GM19193 (cell line): ENCODE measurements around the gene GAB1.

Experiments used
- POLR2A ChIP-seq: IDR thresholded peaks from 4 replicates; pipeline ENCODE4 v1.6.1; 2011; ENCODE audit not compliant: insufficient read depth, insufficient read length; ENCODE audit errors: extremely low read depth

The GAB1 gene

DNA sequence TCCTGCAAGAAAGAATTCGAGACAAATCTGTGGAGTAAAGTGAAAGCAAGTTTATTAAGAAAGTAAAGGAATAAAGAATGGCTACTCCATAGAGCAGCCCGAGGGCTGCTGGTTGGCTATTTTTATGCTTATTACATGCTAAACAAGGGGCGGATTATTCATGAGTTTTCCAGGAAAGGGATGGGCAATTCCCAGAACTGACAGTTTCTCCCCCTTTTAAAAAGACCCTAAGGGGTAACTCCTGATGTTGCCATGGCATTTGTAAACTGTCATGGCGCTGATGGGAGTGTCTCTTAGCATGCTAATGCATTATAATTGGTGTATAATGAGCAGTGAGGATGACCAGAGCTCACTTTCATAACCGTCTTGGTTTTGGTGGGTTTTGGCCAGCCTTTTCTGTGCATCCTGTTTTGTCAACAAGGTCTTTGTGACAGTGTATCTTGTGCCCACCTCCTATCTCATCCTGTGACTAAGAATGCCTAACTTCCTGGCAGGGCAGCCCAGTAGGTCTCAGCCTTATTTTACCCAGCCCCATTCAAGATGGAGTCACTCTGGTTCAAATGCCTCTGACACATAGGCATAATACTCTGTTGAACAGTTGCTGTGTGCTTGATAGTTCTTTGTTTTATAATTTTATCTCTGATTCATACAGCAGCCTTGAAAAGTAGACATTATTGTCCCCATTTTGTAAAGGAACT is 25.8 kb downstream of the GAB1 start:
- no peak for TF ChIP-seq POLR2A

DNA sequence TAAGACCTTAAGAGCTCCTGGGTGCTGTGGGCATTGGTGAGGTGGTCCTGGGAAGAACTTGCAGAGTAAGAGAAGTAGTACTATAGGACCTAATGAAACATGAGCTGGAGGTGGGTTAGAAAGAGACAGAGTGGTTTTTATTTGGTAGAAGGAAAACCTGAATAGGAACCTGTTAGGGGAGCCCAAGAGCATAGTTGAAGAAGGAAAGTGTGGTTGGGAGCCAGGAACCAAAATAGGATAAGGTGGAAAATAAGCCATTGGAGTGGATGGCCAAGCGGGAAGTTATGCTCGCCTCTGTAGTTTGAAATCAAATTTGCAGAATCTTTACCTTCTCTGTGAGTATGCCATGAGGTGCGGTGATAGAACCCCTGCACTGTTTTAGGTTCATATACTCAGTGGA is 26.7 kb downstream of the GAB1 start:
- TF ChIP-seq POLR2A = no peak

DNA sequence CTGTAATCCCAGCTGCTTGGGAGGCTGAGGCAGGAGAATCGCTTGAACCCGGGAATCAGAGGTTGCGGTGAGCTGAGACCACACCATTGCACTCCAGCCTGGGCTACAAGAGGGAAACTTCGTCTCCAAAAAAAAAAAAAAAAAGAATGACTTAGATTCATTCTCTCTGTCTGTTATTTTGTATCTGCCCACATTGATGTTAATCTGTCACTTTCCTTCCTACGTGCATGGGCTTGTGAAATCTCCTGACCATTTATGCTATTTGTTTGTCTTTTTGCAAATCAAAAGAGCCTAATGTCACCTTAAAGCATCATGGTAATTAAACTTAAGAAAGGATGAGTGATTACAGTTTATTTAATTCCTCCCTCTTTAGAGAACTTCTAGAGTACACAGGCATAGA is 27.4 kb downstream of the GAB1 start:
- TF ChIP-seq POLR2A = no peak

DNA sequence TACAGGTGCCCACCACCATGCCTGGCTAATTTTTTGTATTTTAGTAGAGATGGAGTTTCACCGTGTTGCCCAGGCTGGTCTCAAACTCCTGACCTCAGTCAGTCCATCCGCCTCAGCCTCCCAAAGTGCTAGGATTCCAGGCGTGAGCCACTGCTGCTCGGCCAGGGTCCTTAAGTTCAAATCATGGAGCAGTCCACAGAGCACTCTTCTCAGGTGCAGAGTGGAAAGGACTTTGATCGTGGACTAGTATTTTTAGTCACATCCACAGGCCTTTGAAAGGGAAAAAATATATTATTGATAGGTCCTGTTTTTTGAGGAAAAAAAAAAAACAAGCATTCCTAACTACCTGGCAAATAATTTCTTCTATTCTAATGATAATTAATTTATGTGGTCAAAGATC is 31.2 kb downstream of the GAB1 start:
- no peak for TF ChIP-seq POLR2A

DNA sequence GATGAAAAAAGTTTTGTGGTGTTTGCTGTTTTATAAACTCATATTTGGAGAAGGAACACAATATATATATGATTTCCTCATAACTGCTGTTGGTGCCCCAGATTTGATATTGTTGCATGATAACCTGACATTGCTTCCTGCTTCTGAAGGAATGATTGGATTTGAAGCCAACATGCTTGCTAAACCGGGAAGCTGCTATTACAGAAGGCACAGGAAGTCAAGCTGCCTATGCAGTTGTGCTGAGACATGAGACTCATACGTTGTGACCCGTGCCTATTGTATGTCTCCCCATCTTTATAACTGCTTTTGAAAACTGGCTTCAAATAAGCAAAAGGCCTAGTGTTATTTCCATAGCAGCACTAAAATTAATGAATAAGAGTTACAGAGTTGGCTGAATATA is 32.9 kb downstream of the GAB1 start:
- no peak for TF ChIP-seq POLR2A

DNA sequence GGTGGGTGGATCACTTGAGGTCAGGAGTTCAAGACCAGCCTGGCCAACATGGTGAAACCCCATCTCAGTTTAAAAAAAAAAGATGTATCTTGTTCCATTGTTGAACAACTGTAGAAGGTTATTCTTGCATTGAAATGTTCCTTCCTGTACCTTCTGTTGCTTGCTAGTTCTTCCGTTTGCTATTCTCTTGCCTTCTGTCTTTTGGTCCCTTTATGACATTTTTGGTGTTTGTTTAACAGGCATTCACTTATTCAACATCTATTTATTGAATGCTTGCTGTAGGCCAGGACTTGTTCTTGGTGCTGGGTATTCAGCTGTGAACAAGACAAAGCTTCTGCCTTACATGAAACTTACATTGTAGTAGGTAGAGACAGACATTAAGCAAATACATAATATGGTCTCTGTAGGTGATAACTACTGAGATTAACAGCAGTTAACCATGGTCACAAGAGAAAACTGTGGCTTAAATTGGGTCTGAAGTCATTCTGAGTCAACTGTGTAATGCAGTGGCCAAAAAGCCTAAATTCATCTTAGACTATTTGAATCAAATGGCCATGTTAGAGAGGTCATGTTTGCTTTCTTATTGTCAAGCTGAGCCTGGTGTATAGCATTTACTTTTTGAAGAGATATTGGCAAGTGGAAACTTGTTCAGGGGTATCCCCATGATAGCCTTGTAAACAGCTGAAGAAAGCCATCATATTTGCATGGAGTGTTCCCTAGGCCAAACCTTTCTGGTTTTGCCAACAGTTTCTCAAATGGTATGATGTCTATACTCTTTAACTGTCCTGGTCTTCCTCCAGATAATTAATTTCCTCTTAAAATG is 35.6 kb downstream of the GAB1 start:
- no peak for TF ChIP-seq POLR2A

DNA sequence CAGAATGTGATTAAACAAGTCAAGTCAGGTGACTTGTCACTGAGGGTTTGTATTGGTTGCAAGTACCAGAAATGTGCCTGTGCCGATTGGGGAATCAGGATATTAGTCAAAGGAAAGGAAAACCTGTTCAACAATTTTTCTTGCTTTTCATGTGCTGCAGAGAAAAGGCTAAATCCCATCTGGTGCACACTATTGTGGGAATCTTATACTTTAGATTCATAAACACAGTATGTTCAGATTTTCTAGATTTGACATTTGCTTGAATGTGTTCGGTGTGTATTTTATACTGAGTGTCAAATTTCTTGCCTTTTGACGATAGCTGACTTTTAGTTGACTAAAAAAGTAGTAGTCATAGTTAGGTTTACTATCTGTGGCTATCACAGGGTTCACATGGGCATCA is 37.6 kb downstream of the GAB1 start:
- TF ChIP-seq POLR2A = no peak

DNA sequence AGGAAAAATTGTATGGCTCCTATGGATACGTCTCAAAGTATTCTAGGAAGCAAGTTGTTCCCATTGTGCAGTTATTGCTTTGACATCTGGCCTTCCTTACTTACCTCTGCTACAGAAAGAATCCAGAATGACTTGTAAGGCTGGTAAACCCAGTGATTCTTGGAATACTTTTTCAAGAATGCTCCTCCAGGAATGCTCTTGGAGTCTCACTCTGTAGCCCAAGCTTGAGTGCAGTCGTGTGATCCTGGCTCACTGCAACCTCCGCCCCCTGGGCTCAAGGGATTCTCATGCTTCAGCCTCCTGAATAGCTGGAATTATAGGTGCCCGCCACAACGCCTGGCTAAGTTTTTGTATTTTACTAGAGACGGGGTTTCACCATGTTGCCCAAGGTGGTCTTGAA is 38.1 kb downstream of the GAB1 start:
- TF ChIP-seq POLR2A = no peak

DNA sequence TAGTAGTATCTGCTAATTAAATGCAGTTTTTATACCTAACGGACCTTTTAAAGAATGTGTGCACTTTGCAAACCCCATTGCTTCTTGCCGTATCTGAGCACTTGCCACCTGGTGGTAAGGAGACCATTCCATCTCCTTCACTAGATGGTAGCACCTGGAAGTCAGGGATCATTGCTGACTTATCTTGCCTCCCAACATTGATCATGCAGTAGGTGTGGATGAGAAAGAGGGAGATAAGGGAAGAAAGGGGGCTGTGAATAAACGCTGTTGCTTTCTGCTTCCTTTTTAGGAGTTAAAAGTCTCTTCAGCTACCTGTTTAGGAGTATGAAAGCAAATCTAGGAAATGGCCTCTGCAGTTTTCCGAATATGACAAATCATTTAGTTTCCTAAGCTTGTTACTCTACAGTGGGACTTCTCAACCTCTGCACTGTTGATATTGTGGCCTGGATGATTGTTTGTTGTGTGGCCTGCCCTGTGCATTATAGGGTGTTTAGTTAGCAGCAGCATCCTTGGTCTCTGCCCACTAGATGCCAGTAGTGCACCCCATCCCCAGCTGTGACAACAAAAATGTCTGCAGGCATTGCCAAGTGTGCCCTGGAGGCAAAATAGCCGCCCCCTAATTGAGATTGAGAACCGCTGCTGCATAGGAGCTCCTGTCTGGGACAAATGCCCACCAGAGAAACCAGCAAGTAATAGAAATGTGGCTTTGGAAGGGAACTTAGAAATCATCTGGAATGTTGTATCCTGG is 38.8 kb downstream of the GAB1 start:
- no peak for TF ChIP-seq POLR2A

DNA sequence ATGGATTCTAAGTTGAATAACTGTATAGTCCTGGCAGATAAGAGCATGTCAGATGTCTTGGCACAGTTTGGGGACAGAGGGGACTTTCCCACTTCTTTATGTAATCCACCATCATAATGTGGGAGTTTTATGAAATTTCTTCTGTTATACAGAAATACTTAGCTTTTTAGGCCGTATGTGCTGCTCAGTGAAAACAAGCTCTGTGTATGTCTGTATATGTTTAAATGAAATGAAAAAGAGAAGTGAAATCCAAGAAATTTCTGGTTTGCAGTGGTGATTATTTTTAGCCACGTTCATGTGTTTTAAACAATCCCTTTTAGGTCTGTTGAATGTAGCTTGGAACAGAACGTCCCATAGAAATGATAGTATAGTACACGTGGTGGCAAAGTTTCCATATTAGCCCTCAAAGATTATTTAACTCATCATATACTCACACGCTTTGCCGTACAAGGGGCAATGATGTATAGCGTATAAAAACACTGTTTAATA is 41.0 kb downstream of the GAB1 start:
- TF ChIP-seq POLR2A = no peak

DNA sequence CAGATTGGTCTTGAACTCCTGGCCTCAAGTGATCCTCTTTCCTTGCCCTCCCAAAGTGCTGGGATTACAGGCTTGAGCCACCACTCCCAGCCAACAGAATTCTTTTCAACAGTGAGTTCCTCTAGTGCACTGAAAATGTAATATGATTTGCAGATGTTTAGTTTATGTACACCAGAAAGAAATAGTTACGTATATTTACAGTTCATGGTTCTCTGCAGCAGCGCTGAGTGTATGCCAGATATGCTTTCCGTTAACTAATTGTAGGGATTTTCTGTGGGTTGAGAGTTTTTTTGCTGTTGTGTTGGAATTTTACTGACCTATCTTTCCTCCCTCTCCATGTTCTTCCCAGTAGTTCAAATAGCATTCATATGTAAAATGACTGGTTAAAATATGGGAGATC is 44.0 kb downstream of the GAB1 start:
- TF ChIP-seq POLR2A = no peak

DNA sequence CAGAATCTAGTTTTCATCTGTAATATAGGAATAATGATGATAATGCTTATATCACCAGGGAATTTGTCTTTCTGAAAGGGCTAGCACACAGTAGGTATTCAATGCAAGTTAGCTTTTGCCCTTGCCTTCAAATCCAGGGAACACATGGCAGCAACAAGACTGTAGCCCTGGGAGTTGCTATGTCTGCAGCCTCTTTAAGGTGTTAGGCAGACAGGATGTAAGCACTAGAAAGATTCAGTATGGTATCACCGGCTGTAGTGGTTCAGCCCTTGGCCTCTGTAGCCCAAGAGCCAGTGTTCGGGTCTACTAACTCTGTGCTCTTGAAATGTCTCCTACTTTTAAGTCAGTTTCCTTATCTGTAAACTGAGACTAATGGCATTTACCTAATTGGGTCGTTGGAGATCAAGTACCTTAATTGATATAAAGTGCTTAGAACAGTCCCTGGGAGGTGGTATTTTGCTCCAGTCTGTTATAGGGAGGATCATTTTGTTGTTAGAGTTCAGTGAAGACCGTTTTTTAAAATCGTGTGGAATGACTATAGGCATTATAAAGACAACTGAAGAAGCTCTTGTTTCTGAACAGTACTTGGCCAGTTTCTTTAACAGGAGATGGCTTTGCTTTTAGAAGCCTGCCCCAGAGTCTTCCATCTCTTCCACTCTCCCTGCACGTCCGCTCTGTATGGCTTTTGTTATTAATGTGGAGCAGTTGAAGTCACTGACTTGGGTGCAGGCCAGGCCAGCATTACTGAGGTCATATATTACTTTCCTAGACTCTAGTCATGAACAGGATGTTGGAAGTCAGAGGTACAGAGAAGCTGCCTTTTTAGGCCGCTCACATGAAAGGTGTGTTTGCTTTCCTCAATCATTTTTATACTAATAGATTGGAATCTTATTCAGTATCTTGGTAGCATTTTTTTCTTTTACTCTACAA is 44.8 kb downstream of the GAB1 start:
- no peak for TF ChIP-seq POLR2A

DNA sequence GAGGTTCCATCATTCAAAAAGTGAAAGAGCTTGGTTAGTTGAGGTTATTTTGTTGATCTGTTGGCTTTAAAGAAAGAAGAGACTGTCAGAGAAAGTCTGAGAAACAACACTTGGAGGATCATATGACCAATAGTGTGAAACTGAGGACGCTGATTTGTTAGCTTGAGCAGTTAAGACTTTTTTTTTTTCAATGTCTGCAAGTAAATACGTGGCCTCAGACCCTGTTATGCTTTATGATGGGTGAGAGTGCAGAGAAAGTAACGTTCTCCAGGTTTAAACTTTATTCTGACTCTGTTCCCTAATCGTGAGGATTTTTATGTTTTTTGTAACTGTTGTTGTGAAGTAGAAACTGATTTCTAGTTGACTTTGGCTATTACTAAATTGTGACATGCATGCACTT is 45.9 kb downstream of the GAB1 start:
- no peak for TF ChIP-seq POLR2A

DNA sequence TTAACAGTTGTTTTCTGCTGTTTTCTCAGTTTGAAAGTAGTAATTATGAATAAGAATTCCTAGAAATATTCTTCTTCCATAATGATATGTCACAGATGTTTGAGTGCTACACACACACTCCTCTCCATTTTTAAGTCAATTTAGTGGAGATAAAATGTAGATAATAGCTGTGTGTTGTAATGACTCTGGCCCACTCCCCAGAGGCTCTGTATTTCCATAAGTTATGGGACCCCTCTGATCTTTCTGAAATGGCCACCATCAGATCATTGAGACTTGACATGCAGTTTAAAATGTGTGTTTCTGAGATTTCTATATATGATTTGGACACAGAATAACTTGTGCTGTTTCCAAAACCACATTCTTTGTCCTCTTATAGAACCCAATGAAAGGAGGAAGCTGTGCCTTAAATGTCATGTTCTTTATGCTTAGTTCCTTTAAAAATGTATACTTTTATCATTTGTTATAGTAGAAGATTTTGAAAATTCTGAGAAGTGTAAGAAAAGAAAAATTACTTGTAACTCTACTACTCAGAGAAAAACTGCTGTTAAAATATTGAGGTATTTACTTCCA is 46.4 kb downstream of the GAB1 start:
- TF ChIP-seq POLR2A = no peak
